Endodermal cell (in vitro differentiated cells): ENCODE data around the gene RIMKLA. TPM values are rescaled to one million over a fixed set of nuclear protein-coding genes. Genes with fewer than 3 reads are reported as not detected.

Experiments
- DNase-seq: peaks from one replicate; pipeline ENCODE4 v3.0.0-alpha.2; 2017
- H3K27ac ChIP-seq: 2 replicates; pipeline ENCODE4 v1.5.1; 2013; ENCODE audit warnings: mild to moderate bottlenecking, low read depth, low read length, moderate library complexity
- H3K27me3 ChIP-seq: 2 replicates; pipeline ENCODE4 v1.6.1; 2013; ENCODE audit warnings: mild to moderate bottlenecking, low read length, moderate library complexity; ENCODE audit not compliant: insufficient read depth, control insufficient read depth, poor library complexity, severe bottlenecking
- H3K36me3 ChIP-seq: 2 replicates; pipeline ENCODE4 v1.7.0; 2013; ENCODE audit warnings: mild to moderate bottlenecking, low read length, moderate library complexity; ENCODE audit not compliant: control insufficient read depth, insufficient read depth
- H3K4me1 ChIP-seq: one replicate; pipeline ENCODE4 v1.7.0; 2013; ENCODE audit warnings: low read length; ENCODE audit not compliant: control insufficient read depth, insufficient read depth
- H3K4me3 ChIP-seq: 2 replicates; pipeline ENCODE4 v1.5.1; 2013; ENCODE audit warnings: mild to moderate bottlenecking, low read length, moderate library complexity
- H3K9ac ChIP-seq: 2 replicates; pipeline ENCODE4 v1.6.1; 2013; ENCODE audit warnings: mild to moderate bottlenecking, low read length, moderate library complexity; ENCODE audit not compliant: poor library complexity, severe bottlenecking; ENCODE audit errors: extremely low read depth
- H3K9me3 ChIP-seq: 2 replicates; pipeline ENCODE4 v1.6.1; 2013; ENCODE audit warnings: mild to moderate bottlenecking, low read length, moderate library complexity; ENCODE audit not compliant: control insufficient read depth
- H3K27ac Mint-ChIP-seq: 2 replicates; pipeline ENCODE4 v1.8.0; 2020; ENCODE audit warnings: mixed read lengths
- H3K27me3 Mint-ChIP-seq: 2 replicates; pipeline ENCODE4 v1.8.0; 2021; ENCODE audit warnings: mild to moderate bottlenecking, mixed read lengths; ENCODE audit not compliant: insufficient read depth
- H3K36me3 Mint-ChIP-seq: 2 replicates; pipeline ENCODE4 v1.8.0; 2020; ENCODE audit warnings: low read depth, mixed read lengths
- H3K4me1 Mint-ChIP-seq: 2 replicates; pipeline ENCODE4 v1.8.0; 2020; ENCODE audit warnings: mixed read lengths
- H3K4me3 Mint-ChIP-seq: 2 replicates; pipeline ENCODE4 v1.8.0; 2020; ENCODE audit warnings: mild to moderate bottlenecking, moderate library complexity, mixed read lengths
- H3K9me3 Mint-ChIP-seq: 2 replicates; pipeline ENCODE4 v1.8.0; 2020; ENCODE audit warnings: mild to moderate bottlenecking, mixed read lengths
- WGBS, 2 experiments: methylation state at CpG; one replicate each; pipeline versions ENCODE4 v1.1.5 to v1.1.7; 2013; ENCODE audit warnings: missing lambda C conversion rate in 2 of 2, mixed read lengths in 1 of 2; ENCODE audit not compliant: insufficient coverage in 1 of 2, insufficient read length in 1 of 2; 5-methylcytosine and 5-hydroxymethylcytosine counted together
- total RNA-seq, 2 donors: library from RNA; stranded (reverse); fragmentation: NEBNext Ultra II Directional in 1 of 2; extraction: Animal tissue kit (Norgen Biotek cat#: 25700) in 1 of 2; gene quantifications; 2 replicates in 1 of 2; 3 replicates in 1 of 2; pipeline ENCODE4 v1.2.1, GENCODE V29; 2021
- TF ChIP-seq, protein P1 (sequence below): fragments of 200-600 bp; sonication (generic); conservative IDR thresholded peaks from 2 replicates; pipeline ENCODE4 v1.5.0; 2021; ENCODE audit warnings: antibody characterized with exemption, mild to moderate bottlenecking

The RIMKLA gene
- total RNA-seq, 2 donors from 2014 or later = 0.73 to 1.9 TPM

DNA sequence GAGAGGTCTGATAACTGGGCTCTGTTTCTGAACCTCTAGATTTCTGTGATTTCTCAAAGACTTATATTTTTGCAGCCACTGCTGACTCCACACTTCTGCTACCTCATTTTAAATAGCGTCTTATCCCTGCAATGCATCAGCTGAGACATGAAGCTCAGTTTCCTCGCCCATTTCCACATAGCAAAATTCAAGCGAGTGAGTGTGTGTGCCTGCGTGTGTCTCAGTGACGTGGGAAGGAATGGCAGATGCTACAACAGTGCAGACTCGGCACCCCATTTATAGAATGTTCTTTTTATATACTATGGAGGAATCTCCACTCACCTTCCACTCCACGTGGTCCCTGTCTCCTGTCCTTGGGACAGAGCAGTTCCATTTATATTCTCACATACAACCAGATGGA lies 39.5 kb downstream of the RIMKLA start:
- 92 to 93% methylated on average over 2 to 7 of the region's 7 CpGs for WGBS, 2 experiments
- H3K27me3 Mint-ChIP-seq = no peaks in the 10 kb centered on the region
- H3K27ac Mint-ChIP-seq = no peak overlapping the region
- TF ChIP-seq, protein P1, sequence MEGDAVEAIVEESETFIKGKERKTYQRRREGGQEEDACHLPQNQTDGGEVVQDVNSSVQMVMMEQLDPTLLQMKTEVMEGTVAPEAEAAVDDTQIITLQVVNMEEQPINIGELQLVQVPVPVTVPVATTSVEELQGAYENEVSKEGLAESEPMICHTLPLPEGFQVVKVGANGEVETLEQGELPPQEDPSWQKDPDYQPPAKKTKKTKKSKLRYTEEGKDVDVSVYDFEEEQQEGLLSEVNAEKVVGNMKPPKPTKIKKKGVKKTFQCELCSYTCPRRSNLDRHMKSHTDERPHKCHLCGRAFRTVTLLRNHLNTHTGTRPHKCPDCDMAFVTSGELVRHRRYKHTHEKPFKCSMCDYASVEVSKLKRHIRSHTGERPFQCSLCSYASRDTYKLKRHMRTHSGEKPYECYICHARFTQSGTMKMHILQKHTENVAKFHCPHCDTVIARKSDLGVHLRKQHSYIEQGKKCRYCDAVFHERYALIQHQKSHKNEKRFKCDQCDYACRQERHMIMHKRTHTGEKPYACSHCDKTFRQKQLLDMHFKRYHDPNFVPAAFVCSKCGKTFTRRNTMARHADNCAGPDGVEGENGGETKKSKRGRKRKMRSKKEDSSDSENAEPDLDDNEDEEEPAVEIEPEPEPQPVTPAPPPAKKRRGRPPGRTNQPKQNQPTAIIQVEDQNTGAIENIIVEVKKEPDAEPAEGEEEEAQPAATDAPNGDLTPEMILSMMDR = no peak
- no peak overlapping the region for H3K4me3 ChIP-seq
- H3K9me3 ChIP-seq = no peaks in the 10 kb centered on the region
- no peak overlapping the region for H3K4me3 Mint-ChIP-seq
- H3K4me1 Mint-ChIP-seq = peaks cover 14% of the 10 kb centered on the region
- no peak for DNase-seq
- H3K27me3 ChIP-seq = no peaks in the 10 kb centered on the region
- no peaks in the 10 kb centered on the region for H3K36me3 ChIP-seq
- no peak overlapping the region for H3K27ac ChIP-seq
- H3K36me3 Mint-ChIP-seq = no peaks in the 10 kb centered on the region
- no peaks in the 10 kb centered on the region for H3K4me1 ChIP-seq
- no peaks in the 10 kb centered on the region for H3K9me3 Mint-ChIP-seq
- no peak overlapping the region for H3K9ac ChIP-seq

DNA sequence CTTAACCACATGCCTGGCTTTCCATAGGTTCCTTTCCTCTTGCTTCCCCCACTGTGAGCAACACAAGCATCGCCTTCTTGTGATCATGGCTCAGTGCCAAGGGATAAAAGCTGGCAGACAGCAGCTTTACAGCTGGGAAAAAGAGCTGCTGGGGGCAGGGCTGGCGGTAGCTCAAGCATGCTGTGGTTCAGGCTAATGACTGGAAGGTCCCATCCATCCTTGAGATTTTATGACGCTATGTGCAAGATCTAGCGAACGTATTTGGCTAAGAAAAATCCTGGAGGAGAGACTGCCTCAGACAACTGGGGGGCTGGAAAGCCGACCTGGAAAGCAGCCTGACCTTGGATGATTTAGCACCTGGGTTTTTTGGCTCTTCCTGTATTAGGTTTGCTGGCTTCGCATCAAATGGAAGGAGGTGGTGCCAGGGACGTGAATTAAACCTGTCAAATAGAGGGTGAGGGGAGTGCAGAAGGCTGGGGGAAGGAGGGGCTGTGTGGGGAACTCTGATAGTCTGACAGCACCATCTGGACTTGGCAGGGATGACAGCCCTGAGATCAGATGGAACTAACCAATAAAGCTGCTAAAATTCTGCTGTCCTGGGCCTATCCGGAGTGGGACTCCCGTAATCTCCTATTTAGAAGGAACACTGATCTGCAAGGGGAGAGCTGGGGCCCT lies 40.5 kb downstream of the RIMKLA start:
- H3K9me3 Mint-ChIP-seq = peaks cover 1% of the 10 kb centered on the region
- Histone ChIP-seq H3K36me3 (no peaks in the 10 kb centered on the region), H3K9ac (no peak overlapping the region), H3K27ac (peak overlapping the region; percentile 41), H3K4me1 (no peaks in the 10 kb centered on the region), H3K9me3 (no peaks in the 10 kb centered on the region), H3K4me3 (no peak overlapping the region), H3K27me3 (no peaks in the 10 kb centered on the region)
- TF ChIP-seq, protein P1 = no peak
- no peak overlapping the region for H3K4me3 Mint-ChIP-seq
- no peaks in the 10 kb centered on the region for H3K27me3 Mint-ChIP-seq
- H3K36me3 Mint-ChIP-seq = no peaks in the 10 kb centered on the region
- DNase-seq = no peak
- WGBS, 2 experiments = 88% methylated on average over 9 to 10 of the region's 10 CpGs
- peaks cover 14% of the 10 kb centered on the region for H3K4me1 Mint-ChIP-seq
- no peak overlapping the region for H3K27ac Mint-ChIP-seq

DNA sequence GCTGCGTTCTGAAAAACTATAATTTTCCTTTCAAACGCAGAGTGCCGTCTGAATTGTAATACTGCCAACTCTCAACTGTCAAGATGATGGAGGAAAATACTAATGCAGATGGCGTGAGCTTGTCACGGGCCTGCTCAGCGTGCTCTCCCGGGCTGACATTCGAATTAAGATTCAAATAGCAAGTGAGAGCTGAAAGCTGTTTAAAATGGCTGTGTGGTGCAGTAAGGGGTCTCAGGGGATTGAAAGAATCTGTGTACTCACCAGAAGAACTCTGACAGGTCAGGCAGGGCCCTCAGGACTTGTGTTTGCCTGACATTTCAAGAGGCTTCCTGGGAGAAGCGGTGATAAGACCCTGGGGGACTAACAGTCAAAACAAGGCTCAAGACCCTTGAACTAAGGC lies 42.1 kb downstream of the RIMKLA start:
- Mint-ChIP-seq H3K36me3 (no peaks in the 10 kb centered on the region), H3K4me1 (peaks cover 14% of the 10 kb centered on the region), H3K27ac (no peak overlapping the region), H3K27me3 (no peaks in the 10 kb centered on the region), H3K4me3 (no peak overlapping the region), H3K9me3 (peaks cover 1% of the 10 kb centered on the region)
- H3K9ac ChIP-seq = no peak overlapping the region
- H3K27me3 ChIP-seq = no peaks in the 10 kb centered on the region
- H3K27ac ChIP-seq = no peak overlapping the region
- H3K9me3 ChIP-seq = no peaks in the 10 kb centered on the region
- no peak for DNase-seq
- H3K4me1 ChIP-seq = no peaks in the 10 kb centered on the region
- 84 to 85% methylated on average over 9 of the region's 9 CpGs for WGBS, 2 experiments
- no peak overlapping the region for H3K4me3 ChIP-seq
- no peaks in the 10 kb centered on the region for H3K36me3 ChIP-seq
- TF ChIP-seq, protein P1 = no peak
